HepG2 (cell line): ENCODE measurements around the gene OSGIN1. TPM values are rescaled to one million over a fixed set of nuclear protein-coding genes. Genes with fewer than 3 reads are reported as not detected.

Experiments
- ARNT2 ChIP-seq: sonication (generic); formaldehyde crosslinking; IDR thresholded peaks from 2 replicates; pipeline ENCODE4 v1.8.0; 2022; ENCODE audit warnings: mild to moderate bottlenecking, low read depth, missing genetic modification reagents, moderate library complexity
- CHD4 ChIP-seq: fragments of 200-600 bp; sonication (generic); IDR thresholded peaks from 2 replicates; pipeline ENCODE4 v1.7.0; 2017; ENCODE audit warnings: mild to moderate bottlenecking, low read length, borderline replicate concordance
- ETV5 ChIP-seq: IDR thresholded peaks from 2 replicates; pipeline ENCODE4 v1.6.1; 2018; ENCODE audit warnings: missing biosample characterization, missing genetic modification reagents, inconsistent platforms, borderline replicate concordance
- GATAD1 ChIP-seq: IDR thresholded peaks from 2 replicates; pipeline ENCODE4 v1.6.1; 2016; ENCODE audit warnings: missing genetic modification reagents, missing compliant biosample characterization
- HOXA3 ChIP-seq: sonication (generic); formaldehyde crosslinking; IDR thresholded peaks from 2 replicates; pipeline ENCODE4 v1.5.0; 2020; ENCODE audit warnings: missing genetic modification reagents
- KAT8 ChIP-seq: IDR thresholded peaks from 2 replicates; pipeline ENCODE4 v1.6.1; 2016; ENCODE audit warnings: missing genetic modification reagents, missing compliant biosample characterization
- MEF2D ChIP-seq: sonication (generic); formaldehyde crosslinking; IDR thresholded peaks from 2 replicates; pipeline ENCODE4 v1.5.1; 2020; ENCODE audit warnings: mild to moderate bottlenecking, missing genetic modification reagents
- PAXIP1 ChIP-seq: sonication (generic); formaldehyde crosslinking; conservative IDR thresholded peaks from 2 replicates; pipeline ENCODE4 v1.4.0; 2020; ENCODE audit warnings: mild to moderate bottlenecking, missing genetic modification reagents, moderate library complexity
- PRDM15 ChIP-seq: sonication (generic); formaldehyde crosslinking; IDR thresholded peaks from 2 replicates; pipeline ENCODE4 v1.4.0; 2020; ENCODE audit warnings: missing genetic modification reagents
- RARA ChIP-seq: IDR thresholded peaks from 2 replicates; pipeline ENCODE4 v1.6.1; 2016; ENCODE audit warnings: missing genetic modification reagents, missing compliant biosample characterization
- SIX1 ChIP-seq: sonication (generic); formaldehyde crosslinking; IDR thresholded peaks from 2 replicates; pipeline ENCODE4 v1.4.0; 2020; ENCODE audit warnings: missing genetic modification reagents, borderline replicate concordance
- SKI ChIP-seq: fragments of 450-650 bp; IDR thresholded peaks from one replicate; pipeline ENCODE4 v1.6.1; 2018; ENCODE audit warnings: mild to moderate bottlenecking; ENCODE audit not compliant: partially characterized antibody
- ZBTB7A ChIP-seq: sonication (generic); formaldehyde crosslinking; IDR thresholded peaks from 2 replicates; pipeline ENCODE4 v1.8.0; 2022; ENCODE audit warnings: mild to moderate bottlenecking, missing genetic modification reagents
- ZFP36L2 ChIP-seq: sonication (generic); formaldehyde crosslinking; IDR thresholded peaks from 2 replicates; pipeline ENCODE4 v1.4.0; 2020; ENCODE audit warnings: missing genetic modification reagents
- ZNF354B ChIP-seq: sonication (generic); formaldehyde crosslinking; IDR thresholded peaks from 2 replicates; pipeline ENCODE4 v1.8.0; 2022; ENCODE audit warnings: mild to moderate bottlenecking, missing genetic modification reagents
- ZNF543 ChIP-seq: sonication (generic); formaldehyde crosslinking; IDR thresholded peaks from 2 replicates; pipeline ENCODE4 v1.4.0; 2020; ENCODE audit warnings: mild to moderate bottlenecking, missing genetic modification reagents
- ZNF563 ChIP-seq: sonication (generic); formaldehyde crosslinking; IDR thresholded peaks from 2 replicates; pipeline ENCODE4 v1.8.0; 2022; ENCODE audit warnings: mild to moderate bottlenecking, moderate library complexity, missing genetic modification reagents
- ZXDC ChIP-seq: sonication (generic); formaldehyde crosslinking; IDR thresholded peaks from 2 replicates; pipeline ENCODE4 v1.5.0; 2020; ENCODE audit warnings: mild to moderate bottlenecking, missing genetic modification reagents
- polyA plus RNA-seq, 8 experiments: library from polyadenylated mRNA; depleted of rRNA in 3 of 8; stranded (reverse) in 7 of 8; unstranded in 1 of 8; fragments of >200 nt; fragmentation: Illumina TruSeq in 4 of 8; extraction: Trizol in 4 of 8; gene quantifications; 2 replicates each; pipeline versions ENCODE4 v1.2.1 to v1.2.3, GENCODE V29; 2011 to 2016; ENCODE audit warnings: low read depth in 4 of 8, missing spikeins in 1 of 8, mixed read lengths in 1 of 8; ENCODE audit not compliant: insufficient read depth in 1 of 8
- total RNA-seq, 5 experiments: library from RNA; depleted of rRNA; stranded (reverse); fragments of >200 nt; fragmentation: Illumina TruSeq; extraction: Trizol; gene quantifications; 2 replicates each; pipeline ENCODE4 v1.2.3, GENCODE V29; 2016; ENCODE audit warnings: low read depth in 1 of 5
- TF ChIP-seq, protein P1 (sequence below): sonication (generic); formaldehyde crosslinking; IDR thresholded peaks from 2 replicates; pipeline ENCODE4 v1.4.0; 2020; ENCODE audit warnings: missing genetic modification reagents

The OSGIN1 gene
- total and polyA plus RNA-seq, 2 of the 13 experiments (the other 11 are each of a cell fraction or from before 2014, with no cell fraction given): 20.5 to 27.1 TPM

DNA sequence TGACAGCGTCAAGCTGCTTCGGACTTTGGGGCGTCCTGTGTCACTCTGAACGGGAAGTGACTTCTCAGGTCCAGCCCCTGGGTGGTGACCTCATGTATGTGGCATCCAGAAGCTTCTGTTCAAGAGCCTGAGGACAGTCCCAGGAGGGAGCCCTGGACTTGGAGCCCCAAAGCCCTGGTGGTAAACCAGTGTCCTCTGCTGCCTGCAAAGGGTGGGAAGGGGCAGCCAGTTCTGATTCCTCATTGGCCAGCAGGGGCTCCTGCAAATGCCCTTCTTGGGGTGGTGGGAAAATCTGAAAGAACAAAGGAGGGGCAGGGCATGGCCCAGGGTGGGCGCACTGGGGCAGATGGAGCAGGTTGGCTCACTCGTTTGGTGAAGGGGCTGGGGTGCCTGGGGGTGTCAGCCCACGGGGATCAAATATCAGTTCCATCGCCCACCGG lies 1.6 kb downstream of the OSGIN1 start (continued):
- TF ChIP-seq ZNF563 (no peak), MEF2D (CRISPR knock-in tag) (0 out of 2 replicates have a peak, but pooled peaks have one; percentile 20), KAT8 (peak; percentile 26; the same call in 1 of the 2 replicates), ZNF543 (CRISPR knock-in tag) (no peak), SIX1 (CRISPR knock-in tag) (no peak), ETV5 (CRISPR knock-in tag) (peak; percentile 36; the same call in 1 of the 2 replicates), ARNT2 (no peak), PRDM15 (CRISPR knock-in tag) (0 out of 2 replicates have a peak, but pooled peaks have one; percentile 30), SKI (no peak), ZXDC (no peak), ZBTB7A (CRISPR knock-in tag) (no peak), RARA (CRISPR knock-in tag) (peak; percentile 54), ZNF354B (CRISPR knock-in tag) (0 out of 2 replicates have a peak, but pooled peaks have one; percentile 6), ZFP36L2 (CRISPR knock-in tag) (no peak), GATAD1 (CRISPR knock-in tag) (no peak), PAXIP1 (CRISPR knock-in tag) (0 out of 2 replicates have a peak, but pooled peaks have one; percentile 32), HOXA3 (CRISPR knock-in tag) (peak; percentile 25; the same call in 1 of the 2 replicates), CHD4 (0 out of 2 replicates have a peak, but pooled peaks have one; percentile 46)
- TF ChIP-seq, protein P1, sequence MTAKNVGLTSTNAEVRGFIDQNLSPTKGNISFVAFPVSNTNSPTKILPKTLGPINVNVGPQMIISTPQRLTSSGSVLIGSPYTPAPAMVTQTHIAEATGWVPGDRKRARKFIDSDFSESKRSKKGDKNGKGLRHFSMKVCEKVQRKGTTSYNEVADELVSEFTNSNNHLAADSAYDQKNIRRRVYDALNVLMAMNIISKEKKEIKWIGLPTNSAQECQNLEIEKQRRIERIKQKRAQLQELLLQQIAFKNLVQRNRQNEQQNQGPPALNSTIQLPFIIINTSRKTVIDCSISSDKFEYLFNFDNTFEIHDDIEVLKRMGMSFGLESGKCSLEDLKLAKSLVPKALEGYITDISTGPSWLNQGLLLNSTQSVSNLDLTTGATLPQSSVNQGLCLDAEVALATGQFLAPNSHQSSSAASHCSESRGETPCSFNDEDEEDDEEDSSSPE (CRISPR knock-in tag): 0 out of 2 replicates have a peak, but pooled peaks have one; percentile 29
